MM.1S (cell line): ENCODE results near the gene ZBTB8A.

ENCODE experiments used
- CTCF ChIP-seq: fragments of 300-600 bp; sonication (generic); IDR thresholded peaks from 2 replicates; pipeline ENCODE4 v1.5.1; 2016; ENCODE audit warnings: antibody characterized with exemption, low read length, mixed read lengths
- EZH2 ChIP-seq: fragments of 300-600 bp; sonication (generic); optimal IDR thresholded peaks from 2 replicates; pipeline ENCODE3; 2017; ENCODE audit warnings: low read depth, mild to moderate bottlenecking, antibody characterized with exemption, low read length, mixed read lengths
- EZH2phosphoT487 ChIP-seq: fragments of 300-600 bp; sonication (generic); IDR thresholded peaks from 2 replicates; pipeline ENCODE4 v1.6.1; 2018; ENCODE audit warnings: antibody characterized with exemption, low read length

- no peak for TF ChIP-seq CTCF
- TF ChIP-seq EZH2phosphoT487: no peak
- TF ChIP-seq EZH2: no peak
These were observed 36.1 kb upstream of the ZBTB8A start for GRCh38 chr1:32503153-32503552.
